PC-3 (cell line): ENCODE measurements around the gene CCR2. TPM values are rescaled to one million over a fixed set of nuclear protein-coding genes. Genes with fewer than 3 reads are reported as not detected.

Source experiments
- ATAC-seq: fragments of 200-7000 bp; cut with Tn5 transposase; 2 replicates; pipeline ENCODE4 v1.9.1; 2020; ENCODE audit warnings: mild to moderate bottlenecking, moderate library complexity
- BruUV-seq: library from RNA; stranded (reverse); fragments of 400-500 nt; replicated peaks from 2 replicates; lab custom pipeline; 2021; lab: Mats Ljungman, UMichigan
- CTCF ChIA-PET: fragments of 300-600 bp; sonication (Branson Sonifier 250); formaldehyde crosslinking; loops from one replicate; lab custom pipeline; 2022; ENCODE audit warnings: antibody characterized with exemption; lab: Charles Lee
- POLR2A ChIA-PET: fragments of 300-600 bp; sonication (Branson Sonifier 250); formaldehyde crosslinking; loops from one replicate; lab custom pipeline; 2022; ENCODE audit warnings: antibody characterized with exemption; ENCODE audit not compliant: unreplicated experiment; lab: Charles Lee
- DNase-seq: peaks from one replicate; pipeline ENCODE4 v3.0.0-alpha.2; 2015
- H2AFZ ChIP-seq: fragments of 300-600 bp; sonication (generic); 2 replicates; pipeline ENCODE4 v1.6.0; 2016; ENCODE audit warnings: antibody characterized with exemption, low read length
- H3F3A ChIP-seq: fragments of 300-600 bp; sonication (generic); one replicate; pipeline ENCODE4 v1.6.0; 2017; ENCODE audit warnings: antibody characterized with exemption, low read length, control low read depth, mild to moderate bottlenecking; ENCODE audit not compliant: unreplicated experiment
- H3K27ac ChIP-seq: fragments of 300-600 bp; sonication (generic); 2 replicates; pipeline ENCODE4 v1.5.1; 2016; ENCODE audit warnings: mild to moderate bottlenecking, low read length
- H3K27me3 ChIP-seq: fragments of 300-600 bp; sonication (generic); 2 replicates; pipeline ENCODE4 v1.6.1; 2016; ENCODE audit warnings: low read length, mixed read lengths
- H3K36me3 ChIP-seq: fragments of 300-600 bp; sonication (generic); 2 replicates; pipeline ENCODE4 v1.6.1; 2016; ENCODE audit warnings: low read depth, mixed run types, low read length, mixed read lengths
- H3K4me1 ChIP-seq: fragments of 300-600 bp; sonication (generic); 2 replicates; pipeline ENCODE4 v1.5.1; 2016; ENCODE audit warnings: low read length; ENCODE audit not compliant: insufficient read depth
- H3K4me2 ChIP-seq: fragments of 300-600 bp; sonication (generic); 2 replicates; pipeline ENCODE4 v1.6.0; 2016; ENCODE audit warnings: low read length
- H3K4me3 ChIP-seq: fragments of 300-600 bp; sonication (generic); 2 replicates; pipeline ENCODE4 v1.5.1; 2016; ENCODE audit warnings: mild to moderate bottlenecking, low read length, mixed read lengths
- H3K79me2 ChIP-seq: fragments of 300-600 bp; sonication (generic); 2 replicates; pipeline ENCODE4 v1.6.1; 2017; ENCODE audit warnings: low read length, mixed read lengths
- H3K9ac ChIP-seq: fragments of 300-600 bp; sonication (generic); 2 replicates; pipeline ENCODE4 v1.6.0; 2016; ENCODE audit warnings: mild to moderate bottlenecking, low read length
- H3K9me2 ChIP-seq: fragments of 300-600 bp; sonication (generic); replicated peaks from 2 replicates; pipeline ENCODE4 v1.6.1; 2016; ENCODE audit warnings: mixed run types, low read length, mixed read lengths
- H3K9me3 ChIP-seq: fragments of 300-600 bp; sonication (generic); 2 replicates; pipeline ENCODE4 v1.6.1; 2016; ENCODE audit warnings: low read length, mixed read lengths
- H4K20me1 ChIP-seq: fragments of 300-600 bp; sonication (generic); 2 replicates; pipeline ENCODE4 v1.6.1; 2016; ENCODE audit warnings: low read length, mixed read lengths
- CTCF ChIP-seq: fragments of 300-600 bp; sonication (generic); conservative IDR thresholded peaks from 2 replicates; pipeline ENCODE4 v1.5.1; 2017; ENCODE audit warnings: antibody characterized with exemption, low read depth, mild to moderate bottlenecking, low read length
- EZH2 ChIP-seq: fragments of 300-600 bp; sonication (generic); IDR thresholded peaks from one replicate; pipeline ENCODE4 v1.6.1; 2017; ENCODE audit warnings: antibody characterized with exemption, mild to moderate bottlenecking, low read length; ENCODE audit not compliant: unreplicated experiment
- EZH2phosphoT487 ChIP-seq: fragments of 300-600 bp; sonication (generic); IDR thresholded peaks from 2 replicates; pipeline ENCODE4 v1.6.1; 2018; ENCODE audit warnings: mild to moderate bottlenecking, antibody characterized with exemption, low read length, borderline replicate concordance
- intact Hi-C: fragments of 100-400 bp; cut with micrococcal nuclease; formaldehyde crosslinking; loops from 2 replicates; pipeline ENCODE4 v1.9.0; 2023
- total RNA-seq: library from RNA; depleted of rRNA; stranded (reverse); fragments of >200 nt; gene quantifications from 2 replicates; pipeline ENCODE4 v1.2.3, GENCODE V29; 2014

Gene CCR2
- total RNA-seq, 1 experiment from 2014 or later = not detected

DNA sequence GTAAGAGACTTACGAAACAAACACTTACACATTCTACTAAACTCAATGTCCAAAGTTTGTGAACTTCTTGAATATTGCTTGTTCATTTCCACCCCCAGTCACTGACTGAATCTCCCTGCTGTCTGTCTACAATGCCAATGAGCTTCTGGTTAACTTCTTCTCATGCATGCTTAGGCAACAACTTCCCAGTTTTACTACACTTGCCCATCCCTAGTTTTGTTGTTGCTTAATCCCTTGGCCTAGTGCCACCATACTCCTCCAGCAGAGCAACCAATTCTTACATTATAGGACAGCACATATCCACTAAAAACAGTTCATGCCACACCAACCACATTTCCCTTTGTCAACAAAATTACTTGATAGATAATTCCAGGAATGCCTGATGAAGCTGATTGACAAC, 40.9 kb upstream of the CCR2 start:
- no peaks in the 10 kb centered on the region for H3K27me3 ChIP-seq
- no peak overlapping the region for H2AFZ ChIP-seq
- ChIA-PET CTCF (no interaction called here), POLR2A (no interaction called here)
- H3K36me3 ChIP-seq = no peaks in the 10 kb centered on the region
- intact Hi-C loops = no loop called here
- H3F3A ChIP-seq = no peaks in the 10 kb centered on the region
- no TSS peak for BruUV-seq
- TF ChIP-seq CTCF = no peak
- no peak for TF ChIP-seq EZH2phosphoT487
- no peak for TF ChIP-seq EZH2
- H3K9ac ChIP-seq = no peak overlapping the region
- DNase-seq (peak; percentile 93), ATAC-seq (peak; percentile 31)
- H3K4me1 ChIP-seq = peaks cover 13% of the 10 kb centered on the region
- H3K27ac ChIP-seq = peak overlapping the region; percentile 3; the same call in 1 of the 2 replicates
- no peaks in the 10 kb centered on the region for H3K9me3 ChIP-seq
- peak overlapping the region; percentile 6; the same call in 1 of the 2 replicates for H3K4me2 ChIP-seq
- H3K9me2 ChIP-seq = no peaks in the 10 kb centered on the region
- no peak overlapping the region for H3K4me3 ChIP-seq
- no peaks in the 10 kb centered on the region for H3K79me2 ChIP-seq
- H4K20me1 ChIP-seq = no peaks in the 10 kb centered on the region

GRCh38 chr3:46314517-46314916, 39.4 kb upstream of the CCR2 start:
- no peak overlapping the region for H2AFZ ChIP-seq
- TF ChIP-seq EZH2 = no peak
- DNase-seq (no peak), ATAC-seq (no peak)
- no peaks in the 10 kb centered on the region for H3K27me3 ChIP-seq
- peaks cover 13% of the 10 kb centered on the region for H3K4me1 ChIP-seq
- H3K9ac ChIP-seq = no peak overlapping the region
- no peaks in the 10 kb centered on the region for H3K36me3 ChIP-seq
- no TSS peak for BruUV-seq
- intact Hi-C loops = no loop called here
- H3K9me3 ChIP-seq = no peaks in the 10 kb centered on the region
- H3K9me2 ChIP-seq = no peaks in the 10 kb centered on the region
- H3K4me2 ChIP-seq = no peak overlapping the region
- H3K27ac ChIP-seq = no peak overlapping the region
- no peaks in the 10 kb centered on the region for H3K79me2 ChIP-seq
- H3K4me3 ChIP-seq = no peak overlapping the region
- no peaks in the 10 kb centered on the region for H3F3A ChIP-seq
- CTCF ChIA-PET = no interaction called here
- no peaks in the 10 kb centered on the region for H4K20me1 ChIP-seq
- POLR2A ChIA-PET = no interaction called here

- ChIA-PET POLR2A (no interaction called here), CTCF (no interaction called here)
- Histone ChIP-seq H3K27me3 (no peaks in the 10 kb centered on the region), H3K9me3 (no peaks in the 10 kb centered on the region), H3K36me3 (no peaks in the 10 kb centered on the region), H3K4me1 (peaks cover 13% of the 10 kb centered on the region), H3K9ac (no peak overlapping the region), H3K27ac (no peak overlapping the region), H2AFZ (no peak overlapping the region), H3K4me2 (no peak overlapping the region), H4K20me1 (no peaks in the 10 kb centered on the region), H3K4me3 (no peak overlapping the region), H3F3A (no peaks in the 10 kb centered on the region), H3K79me2 (no peaks in the 10 kb centered on the region), H3K9me2 (no peaks in the 10 kb centered on the region)
- no peak for ATAC-seq
- intact Hi-C loops = no loop called here
- no peak for TF ChIP-seq EZH2
- TF ChIP-seq CTCF = no peak
- TF ChIP-seq EZH2phosphoT487 = no peak
- no peak for DNase-seq
- BruUV-seq = no TSS peak
Observed at GRCh38 chr3:46316206-46316605, 37.7 kb upstream of the CCR2 start.
